ENCODE measurements around the gene HSPA4L.

The HSPA4L gene

GRCh38 chr4:127782275-127783025 lies at the start of gene HSPA4L:
HSPA4L (plus strand) TSS chr4:127782322; CDS start chr4:127782551, 229 bp downstream.
- DNase-seq = peak in 51 of 58 donors; percentile 21 to 90 (median 64)

GRCh38 chr4:127732623-127733328 lies 49.3 kb upstream of the HSPA4L start:
- DNase-seq = peak in 1 of 58 donors; percentile 6

- DNase-seq = no peak
Observed at GRCh38 chr4:127734976-127735375, 47.1 kb upstream of the HSPA4L start.

DNA sequence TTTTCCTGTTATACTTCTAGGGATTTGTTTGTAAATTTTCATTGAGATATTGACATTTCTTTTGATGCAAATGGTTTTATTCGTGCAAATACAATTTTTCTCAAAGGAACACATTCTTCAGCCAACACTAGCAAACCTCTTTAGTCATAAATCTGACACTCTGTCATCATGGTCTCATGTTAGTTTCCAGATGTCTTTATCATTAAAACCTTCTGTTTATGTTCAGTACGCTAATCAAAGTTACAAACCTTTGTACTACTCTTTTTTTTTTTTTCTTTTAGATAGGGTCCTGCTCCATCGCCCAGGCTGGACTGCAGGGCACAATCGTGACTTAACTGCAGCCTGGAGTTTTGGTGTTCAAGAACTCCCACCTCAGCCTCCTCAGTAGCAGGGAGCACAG lies 44.8 kb upstream of the HSPA4L start:
- DNase-seq = no peak

DNA sequence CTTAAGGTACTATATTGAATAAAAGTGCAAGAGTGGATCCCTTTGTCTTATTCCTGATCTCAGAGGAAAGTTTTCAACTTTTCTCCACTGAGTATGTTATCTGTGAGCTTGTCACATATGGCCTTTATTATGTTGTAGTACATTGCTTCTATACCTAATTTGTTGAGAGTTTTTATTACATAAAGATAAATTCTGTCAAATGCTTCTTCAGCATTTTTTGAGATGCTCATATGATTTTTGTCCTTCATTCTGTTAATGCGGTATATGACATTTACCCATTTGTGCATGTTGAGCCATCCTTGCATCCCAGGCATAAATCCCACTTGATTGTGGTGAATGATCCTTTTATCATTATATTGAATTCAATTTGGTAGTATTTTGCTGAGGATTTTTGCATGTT lies 40.9 kb upstream of the HSPA4L start:
- no peak for DNase-seq

- no peak for DNase-seq
Observed at GRCh38 chr4:127747883-127748282, 34.2 kb upstream of the HSPA4L start.

DNA sequence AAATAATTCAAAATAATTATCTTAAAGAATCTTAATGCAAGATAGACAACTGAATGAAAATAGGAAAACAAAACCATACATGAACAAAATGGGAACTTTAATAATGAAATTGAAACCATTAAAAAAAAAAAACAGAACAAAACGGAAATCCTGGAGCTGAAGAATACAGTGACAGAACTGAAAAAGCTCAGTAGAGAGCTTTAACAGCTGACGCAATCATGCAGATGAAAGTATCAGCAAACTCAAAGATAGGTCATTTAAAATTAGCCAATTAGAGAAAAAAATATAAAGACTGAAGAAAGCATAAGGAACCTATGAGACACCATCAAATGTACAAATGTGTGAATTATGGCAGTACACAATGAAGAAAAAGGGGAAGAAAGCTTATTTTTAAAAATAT lies 33.2 kb upstream of the HSPA4L start:
- no peak for DNase-seq

GRCh38 chr4:127756906-127757305 lies 25.2 kb upstream of the HSPA4L start:
- no peak for DNase-seq

- no peak for DNase-seq
Observed at GRCh38 chr4:127759228-127759820, 22.8 kb upstream of the HSPA4L start.

- no peak for DNase-seq
Observed at GRCh38 chr4:127759893-127760292, 22.2 kb upstream of the HSPA4L start.

DNA sequence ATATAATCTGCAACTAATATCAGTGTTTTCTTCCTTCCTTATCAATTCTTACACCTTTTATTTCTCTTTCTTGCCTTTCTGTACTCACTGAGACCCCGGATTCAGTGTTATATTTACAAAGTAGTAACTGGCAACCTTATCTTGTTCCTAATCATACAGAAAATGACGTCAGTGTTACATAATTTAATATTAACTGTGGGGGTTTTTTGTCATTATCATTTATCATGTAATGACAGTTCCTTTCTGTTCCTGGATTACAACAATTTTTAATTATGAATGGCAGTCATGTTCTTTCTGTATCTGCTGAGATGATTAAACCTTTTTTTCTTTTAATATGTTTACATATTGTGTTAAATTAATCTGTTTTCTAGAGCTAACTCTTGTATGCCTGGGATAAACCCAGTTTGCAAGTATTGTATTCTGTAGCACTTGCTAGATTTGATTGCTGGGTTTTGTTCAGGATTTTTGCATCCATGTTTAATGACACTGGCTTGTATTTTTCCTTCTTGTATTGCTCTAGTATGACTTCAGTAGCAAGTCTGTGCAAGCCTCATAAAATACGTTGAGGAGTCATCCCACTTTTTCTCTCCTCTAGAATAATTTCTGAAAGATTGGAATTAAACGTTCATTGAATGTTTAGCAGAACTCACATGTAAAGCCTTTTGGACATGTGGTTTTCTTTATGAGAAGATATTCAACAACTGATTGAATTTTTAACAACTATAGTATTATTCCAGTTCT lies 10.4 kb upstream of the HSPA4L start:
- DNase-seq = no peak

GRCh38 chr4:127772769-127773671 lies 9.1 kb upstream of the HSPA4L start:
- no peak for DNase-seq

DNA sequence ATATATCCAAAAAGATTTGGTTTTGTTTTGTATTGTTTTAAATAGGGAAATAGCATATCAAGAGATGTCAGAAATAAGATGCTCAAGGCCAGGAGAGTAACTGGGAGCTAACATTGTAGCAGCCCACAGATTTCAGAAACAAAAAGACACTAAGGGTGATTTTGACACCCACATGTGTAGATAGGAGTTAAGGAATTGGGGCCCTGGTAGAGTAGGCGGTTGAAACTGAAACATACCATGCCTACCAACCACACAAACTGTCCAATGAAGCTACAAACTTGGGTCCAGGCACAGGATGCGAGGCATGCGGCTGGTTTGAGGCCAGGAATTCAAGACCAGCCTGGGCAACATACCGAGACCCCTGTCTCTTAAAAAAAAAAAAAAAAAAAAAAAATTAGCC lies 6.3 kb upstream of the HSPA4L start:
- no peak for DNase-seq

DNA sequence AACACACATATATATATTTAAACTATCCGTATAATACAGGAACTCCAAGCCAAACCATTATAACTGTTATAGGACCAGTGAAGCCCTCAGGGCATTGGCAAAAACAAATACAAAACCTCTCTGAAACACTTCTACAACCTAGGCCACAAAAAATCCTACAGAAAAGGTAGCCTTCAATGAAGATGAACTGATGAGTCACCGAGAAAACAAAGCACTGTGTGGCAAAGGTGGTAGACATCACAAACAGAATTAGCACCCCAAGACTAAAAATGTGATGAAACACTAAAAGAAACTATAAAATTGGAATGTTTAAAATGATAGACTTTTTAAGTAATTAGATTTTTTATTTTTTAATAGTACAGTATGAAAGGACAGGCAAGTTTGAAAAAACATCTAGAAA lies 5.5 kb upstream of the HSPA4L start:
- no peak for DNase-seq

DNA sequence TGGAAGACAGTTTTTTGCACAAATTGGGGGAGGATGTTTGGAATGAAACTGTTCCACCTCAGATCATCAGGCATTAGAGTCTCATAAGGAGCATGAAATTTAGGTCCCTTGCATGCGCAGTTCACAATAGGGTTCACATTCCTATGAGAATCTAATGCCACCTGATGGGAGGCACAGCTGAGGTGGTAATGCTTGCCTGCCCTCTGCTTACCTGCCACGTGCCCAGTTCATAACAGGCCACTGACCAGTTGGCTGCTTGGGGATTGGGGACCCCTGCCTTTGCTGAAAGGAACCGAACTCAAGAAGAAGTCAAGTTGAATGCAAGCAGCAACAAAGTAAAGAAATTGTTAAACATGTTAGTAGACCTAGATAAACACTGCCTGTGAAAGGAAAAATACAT lies 4.6 kb upstream of the HSPA4L start:
- no peak for DNase-seq

DNA sequence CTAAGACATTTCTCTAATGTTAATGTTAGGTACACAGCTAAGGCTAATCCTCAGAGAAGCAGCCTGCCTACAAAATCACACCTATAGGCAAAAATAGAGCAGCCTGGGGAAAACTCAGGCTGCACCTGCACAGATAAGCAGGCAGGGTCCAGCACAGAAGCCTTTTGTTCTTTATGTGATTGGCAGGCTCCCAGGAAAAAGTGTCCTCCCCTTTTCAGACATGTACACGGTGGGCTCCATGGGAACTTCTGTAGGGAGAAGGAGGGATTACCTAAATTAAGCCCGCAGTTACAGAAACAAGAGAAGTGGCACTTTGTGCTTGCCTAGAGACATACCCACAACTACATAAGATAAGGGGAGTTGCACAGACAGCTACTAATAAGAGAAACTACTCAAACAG lies 4.0 kb upstream of the HSPA4L start:
- DNase-seq = no peak

GRCh38 chr4:127780598-127780997 lies 1.5 kb upstream of the HSPA4L start:
- DNase-seq = peak in 1 of 58 donors; percentile 1

DNA sequence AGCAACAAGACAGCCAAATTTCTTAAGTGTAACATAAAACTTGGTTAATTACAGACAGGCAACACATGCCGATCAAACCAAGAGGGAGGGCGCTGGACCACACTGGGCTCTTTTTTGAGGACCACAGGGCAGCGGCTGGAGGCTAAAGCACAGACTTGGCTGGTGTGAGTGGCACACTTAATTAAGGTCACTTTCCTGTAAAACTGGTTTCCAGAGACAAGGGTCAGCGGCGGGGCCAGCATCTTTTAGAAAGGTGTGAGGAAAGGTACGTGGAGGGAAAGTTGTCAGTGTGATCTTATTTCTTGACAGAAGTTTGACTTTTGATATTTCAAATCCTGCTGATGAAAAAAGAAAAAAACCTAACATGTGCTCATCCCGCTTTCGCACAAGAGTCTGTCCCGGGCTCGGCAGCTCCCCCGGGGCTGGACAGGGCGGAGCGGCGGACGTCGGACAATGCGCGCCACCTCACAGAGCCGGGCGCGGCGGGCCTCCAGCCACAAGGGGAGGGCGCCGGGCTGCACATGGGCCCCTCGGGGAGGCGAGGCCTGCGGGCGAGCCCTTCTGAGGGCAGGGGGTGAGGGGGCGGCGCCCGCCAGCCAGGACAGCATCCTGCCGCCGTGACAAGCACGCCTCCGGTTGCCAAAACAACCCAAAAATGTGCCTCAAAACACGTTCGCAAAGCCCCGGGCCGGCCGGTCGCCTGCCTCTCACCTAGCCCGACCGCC lies 660 bp upstream of the HSPA4L start:
- DNase-seq = peak in 16 of 58 donors; percentile 10 to 89 (median 56)

GRCh38 chr4:127782025-127782274 lies 172 bp upstream of the HSPA4L start:
- DNase-seq = peak in 40 of 58 donors; percentile 39 to 93 (median 83)

Measured in anterior cingulate cortex (tissue), 58 donors.